Chondrocyte (in vitro differentiated cells): Measurements from ENCODE around the gene OR1L6. TPM values are rescaled to one million over a fixed set of nuclear protein-coding genes. Genes with fewer than 3 reads are reported as not detected.

ENCODE experiments used
- DNase-seq: peaks from one replicate; pipeline ENCODE4 v3.0.0; 2021; ENCODE audit warnings: mixed read lengths, low spot score
- H3K27ac Mint-ChIP-seq: one replicate; pipeline ENCODE4 v1.8.0; 2021; ENCODE audit warnings: mild to moderate bottlenecking, moderate library complexity, mixed read lengths; ENCODE audit not compliant: unreplicated experiment
- H3K27me3 Mint-ChIP-seq: 2 replicates; pipeline ENCODE4 v1.8.0; 2021; ENCODE audit warnings: low read depth, mixed read lengths
- H3K36me3 Mint-ChIP-seq: 2 replicates; pipeline ENCODE4 v1.8.0; 2021; ENCODE audit warnings: low read depth, mixed read lengths
- H3K4me1 Mint-ChIP-seq: 2 replicates; pipeline ENCODE4 v1.8.0; 2021; ENCODE audit warnings: low read depth, mild to moderate bottlenecking, mixed read lengths
- H3K4me3 Mint-ChIP-seq: one replicate; pipeline ENCODE4 v1.8.0; 2021; ENCODE audit warnings: mild to moderate bottlenecking, moderate library complexity, mixed read lengths; ENCODE audit not compliant: unreplicated experiment
- H3K9me3 Mint-ChIP-seq: 2 replicates; pipeline ENCODE4 v1.8.0; 2021; ENCODE audit warnings: low read depth, mixed read lengths
- long read RNA-seq: library from polyadenylated mRNA; stranded (forward); transcript quantifications from one replicate; pipeline ENCODE4 v2.0.0, GENCODE V29; 2021
- total RNA-seq: library from RNA; stranded (reverse); gene quantifications from 3 replicates; pipeline ENCODE4 v1.2.1, GENCODE V29; 2021
- TF ChIP-seq, protein P1 (sequence below): fragments of 200-600 bp; sonication (generic); IDR thresholded peaks from 2 replicates; pipeline ENCODE4 v1.5.0; 2021; ENCODE audit warnings: antibody characterized with exemption, mild to moderate bottlenecking, moderate library complexity

The OR1L6 gene, protein sequence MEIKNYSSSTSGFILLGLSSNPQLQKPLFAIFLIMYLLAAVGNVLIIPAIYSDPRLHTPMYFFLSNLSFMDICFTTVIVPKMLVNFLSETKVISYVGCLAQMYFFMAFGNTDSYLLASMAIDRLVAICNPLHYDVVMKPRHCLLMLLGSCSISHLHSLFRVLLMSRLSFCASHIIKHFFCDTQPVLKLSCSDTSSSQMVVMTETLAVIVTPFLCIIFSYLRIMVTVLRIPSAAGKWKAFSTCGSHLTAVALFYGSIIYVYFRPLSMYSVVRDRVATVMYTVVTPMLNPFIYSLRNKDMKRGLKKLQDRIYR
- not detected in 3 replicates for total RNA-seq
- long read RNA-seq: 0 reads

DNA sequence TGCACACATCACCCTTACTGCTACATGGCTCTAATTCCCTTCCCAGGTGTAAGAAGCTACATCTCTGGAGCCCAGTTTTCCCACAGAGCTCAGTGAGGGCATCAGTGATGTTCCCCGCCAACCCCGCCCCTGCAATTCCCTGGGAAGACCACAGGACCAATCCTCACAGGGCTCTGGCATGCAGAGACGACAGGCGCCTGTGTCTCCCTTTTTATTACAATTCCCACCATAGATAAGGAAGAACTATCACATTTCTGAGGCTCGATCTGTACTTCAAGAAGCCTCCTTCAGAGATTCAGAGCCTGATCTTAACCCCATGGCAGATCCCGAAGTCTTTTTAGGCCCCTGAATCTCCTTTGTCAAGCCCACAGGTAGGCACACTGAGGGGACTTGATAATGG, at the start of gene OR1L6:
Gene OR1L6, plus strand, starts transcription at position 301 of the 400 bp plus-strand sequence. CDS start 7,545 bp downstream, outside the sequence.
- TF ChIP-seq, protein P1, sequence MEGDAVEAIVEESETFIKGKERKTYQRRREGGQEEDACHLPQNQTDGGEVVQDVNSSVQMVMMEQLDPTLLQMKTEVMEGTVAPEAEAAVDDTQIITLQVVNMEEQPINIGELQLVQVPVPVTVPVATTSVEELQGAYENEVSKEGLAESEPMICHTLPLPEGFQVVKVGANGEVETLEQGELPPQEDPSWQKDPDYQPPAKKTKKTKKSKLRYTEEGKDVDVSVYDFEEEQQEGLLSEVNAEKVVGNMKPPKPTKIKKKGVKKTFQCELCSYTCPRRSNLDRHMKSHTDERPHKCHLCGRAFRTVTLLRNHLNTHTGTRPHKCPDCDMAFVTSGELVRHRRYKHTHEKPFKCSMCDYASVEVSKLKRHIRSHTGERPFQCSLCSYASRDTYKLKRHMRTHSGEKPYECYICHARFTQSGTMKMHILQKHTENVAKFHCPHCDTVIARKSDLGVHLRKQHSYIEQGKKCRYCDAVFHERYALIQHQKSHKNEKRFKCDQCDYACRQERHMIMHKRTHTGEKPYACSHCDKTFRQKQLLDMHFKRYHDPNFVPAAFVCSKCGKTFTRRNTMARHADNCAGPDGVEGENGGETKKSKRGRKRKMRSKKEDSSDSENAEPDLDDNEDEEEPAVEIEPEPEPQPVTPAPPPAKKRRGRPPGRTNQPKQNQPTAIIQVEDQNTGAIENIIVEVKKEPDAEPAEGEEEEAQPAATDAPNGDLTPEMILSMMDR: no peak
- no peaks in the 10 kb centered on the region for H3K4me1 Mint-ChIP-seq
- no peak for DNase-seq
- peaks cover 10% of the 10 kb centered on the region for H3K9me3 Mint-ChIP-seq
- no peak within 1 kb of the TSS for H3K27ac Mint-ChIP-seq
- H3K27me3 Mint-ChIP-seq: peaks cover 13% of the 10 kb centered on the region
- H3K36me3 Mint-ChIP-seq: no peaks in the 10 kb centered on the region
- no peak within 1 kb of the TSS for H3K4me3 Mint-ChIP-seq

DNA sequence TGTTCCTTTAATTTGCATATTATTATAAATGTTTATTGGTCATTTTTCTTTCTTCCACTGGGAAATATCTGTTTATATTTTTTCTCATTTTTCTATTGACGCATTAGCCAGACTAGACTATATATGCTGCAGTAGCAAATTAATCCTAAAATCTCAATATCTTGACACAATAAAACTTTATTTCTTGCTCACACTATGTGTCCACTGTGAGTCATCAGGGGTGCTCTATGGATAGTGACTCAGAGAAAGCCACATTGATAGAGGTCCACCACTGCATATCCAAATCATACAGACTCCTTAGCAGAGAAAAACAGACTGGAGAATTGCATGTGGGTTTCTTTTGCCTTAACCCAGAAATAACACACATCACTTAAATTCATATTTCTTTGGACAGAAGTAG, 46.4 kb upstream of the OR1L6 start:
- H3K27me3 Mint-ChIP-seq: peaks cover 7% of the 10 kb centered on the region
- H3K4me1 Mint-ChIP-seq: no peaks in the 10 kb centered on the region
- no peak overlapping the region for H3K4me3 Mint-ChIP-seq
- TF ChIP-seq, protein P1: no peak
- H3K36me3 Mint-ChIP-seq: no peaks in the 10 kb centered on the region
- DNase-seq: no peak
- peaks cover 21% of the 10 kb centered on the region for H3K9me3 Mint-ChIP-seq
- no peak overlapping the region for H3K27ac Mint-ChIP-seq

DNA sequence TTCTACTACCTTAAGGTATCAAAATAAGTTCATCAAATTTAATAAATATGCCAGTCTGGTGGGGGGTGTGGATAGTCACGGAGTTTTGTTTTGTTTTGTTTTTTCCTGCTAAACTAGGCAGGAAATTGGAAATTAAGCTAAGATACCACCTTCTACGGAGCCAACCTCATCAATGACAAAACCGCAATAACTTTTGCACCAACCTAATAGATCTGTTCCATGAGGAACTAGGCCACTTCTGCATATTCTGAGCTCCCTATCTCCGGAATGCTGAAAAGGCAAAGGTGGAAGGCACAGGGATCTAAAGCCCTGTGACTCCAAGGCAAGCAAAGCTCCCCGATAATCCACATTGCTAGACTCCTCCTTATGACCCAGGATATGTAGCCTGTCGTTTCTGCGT, 24.1 kb upstream of the OR1L6 start:
- Mint-ChIP-seq H3K36me3 (no peaks in the 10 kb centered on the region), H3K4me3 (no peak overlapping the region), H3K27ac (no peak overlapping the region), H3K4me1 (no peaks in the 10 kb centered on the region), H3K9me3 (peaks cover 35% of the 10 kb centered on the region), H3K27me3 (peaks cover 9% of the 10 kb centered on the region)
- TF ChIP-seq, protein P1: no peak
- DNase-seq: no peak

DNA sequence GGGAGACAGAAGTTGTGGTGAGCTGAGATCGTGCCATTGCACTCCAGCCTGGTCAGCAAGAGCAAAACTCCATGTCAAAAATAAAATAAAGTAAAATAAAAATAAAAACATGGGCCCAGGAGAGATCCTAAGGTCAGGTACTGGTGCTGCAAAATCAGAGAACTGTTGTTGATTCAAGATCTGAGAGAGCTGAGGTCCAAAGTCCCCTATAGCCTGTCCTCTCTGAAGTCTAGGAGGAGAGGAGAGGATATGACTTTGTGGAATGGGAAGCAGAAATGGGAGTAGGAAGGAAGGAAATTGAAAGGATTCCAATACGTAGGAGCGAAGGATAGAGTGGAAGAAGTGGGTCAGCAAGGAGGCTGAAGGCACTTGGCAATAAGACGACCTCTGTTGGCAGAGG, 22.9 kb upstream of the OR1L6 start:
- Mint-ChIP-seq H3K9me3 (peaks cover 43% of the 10 kb centered on the region), H3K36me3 (no peaks in the 10 kb centered on the region), H3K27ac (no peak overlapping the region), H3K4me3 (no peak overlapping the region), H3K4me1 (no peaks in the 10 kb centered on the region), H3K27me3 (peaks cover 2% of the 10 kb centered on the region)
- TF ChIP-seq, protein P1: no peak
- no peak for DNase-seq

DNA sequence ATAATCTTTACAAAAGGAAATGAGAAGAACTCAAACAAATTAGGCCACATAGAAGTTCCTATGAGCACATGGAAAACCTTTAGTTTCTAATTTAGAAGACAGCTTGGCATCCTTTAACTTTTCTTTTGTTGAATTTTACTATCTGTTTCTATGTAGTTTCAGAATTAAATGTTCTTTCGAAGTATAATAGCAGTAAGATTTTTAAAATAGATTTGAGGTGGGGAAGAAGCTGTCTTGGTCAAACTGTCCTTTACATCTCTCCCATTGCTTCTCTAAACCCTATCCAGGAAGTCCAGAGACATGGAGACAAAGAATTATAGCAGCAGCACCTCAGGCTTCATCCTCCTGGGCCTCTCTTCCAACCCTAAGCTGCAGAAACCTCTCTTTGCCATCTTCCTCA, 18.4 kb upstream of the OR1L6 start, which contains the start of gene OR1L4:
Gene OR1L4, plus strand, starts transcription at position 301 of the 400 bp plus-strand sequence. Its CDS starts 0 bp downstream, at position 301.
- Mint-ChIP-seq H3K4me3 (no peak within 1 kb of the TSS), H3K27me3 (peaks cover 2% of the 10 kb centered on the region), H3K36me3 (peaks cover 1% of the 10 kb centered on the region), H3K27ac (no peak within 1 kb of the TSS), H3K4me1 (no peaks in the 10 kb centered on the region), H3K9me3 (peaks cover 60% of the 10 kb centered on the region)
- TF ChIP-seq, protein P1: no peak
- no peak for DNase-seq
